GM18511 (cell line): Measurements from ENCODE around the gene SGCD.

Source experiments
- ATAC-seq: cut with Tn5 transposase; IDR thresholded peaks from one replicate; pipeline ENCODE4 v1.9.1; 2021; ENCODE audit warnings: mild to moderate bottlenecking, moderate library complexity; ENCODE audit not compliant: unreplicated experiment

The SGCD gene

GRCh38 chr5:156682971-156683370 lies 356.0 kb downstream of the SGCD start:
- ATAC-seq: no peak

GRCh38 chr5:156683509-156683908 lies 356.5 kb downstream of the SGCD start:
- no peak for ATAC-seq

- no peak for ATAC-seq
Measured at GRCh38 chr5:156684216-156684615, 357.3 kb downstream of the SGCD start.

GRCh38 chr5:156685481-156685880 lies 358.5 kb downstream of the SGCD start:
- no peak for ATAC-seq

- no peak for ATAC-seq
Measured at GRCh38 chr5:156686380-156686779, 359.4 kb downstream of the SGCD start.

- no peak for ATAC-seq
Measured at GRCh38 chr5:156686796-156687195, 359.8 kb downstream of the SGCD start.

GRCh38 chr5:156687514-156687913 lies 360.6 kb downstream of the SGCD start:
- ATAC-seq: no peak

GRCh38 chr5:156691572-156691971 lies 364.6 kb downstream of the SGCD start:
- ATAC-seq: no peak

- ATAC-seq: no peak
Measured at GRCh38 chr5:156693113-156693512, 366.1 kb downstream of the SGCD start.

GRCh38 chr5:156694598-156694997 lies 367.6 kb downstream of the SGCD start:
- no peak for ATAC-seq

- no peak for ATAC-seq
Measured at GRCh38 chr5:156695774-156696173, 368.8 kb downstream of the SGCD start.

- ATAC-seq: no peak
Measured at GRCh38 chr5:156698323-156698722, 371.4 kb downstream of the SGCD start.

- ATAC-seq: no peak
Measured at GRCh38 chr5:156699147-156699546, 372.2 kb downstream of the SGCD start.

GRCh38 chr5:156704139-156704538 lies 377.2 kb downstream of the SGCD start:
- no peak for ATAC-seq

- ATAC-seq: no peak
Measured at GRCh38 chr5:156706631-156707030, 379.7 kb downstream of the SGCD start.

- ATAC-seq: no peak
Measured at GRCh38 chr5:156707750-156708149, 380.8 kb downstream of the SGCD start.

GRCh38 chr5:156715287-156715686 lies 388.3 kb downstream of the SGCD start:
- ATAC-seq: no peak

- no peak for ATAC-seq
Measured at GRCh38 chr5:156716591-156717380, 389.8 kb downstream of the SGCD start.

GRCh38 chr5:156718985-156719384 lies 392.0 kb downstream of the SGCD start:
- ATAC-seq: no peak

GRCh38 chr5:156722358-156722757 lies 395.4 kb downstream of the SGCD start:
- ATAC-seq: no peak

- no peak for ATAC-seq
Measured at GRCh38 chr5:156735477-156735876, 408.5 kb downstream of the SGCD start.

GRCh38 chr5:156741516-156741915 lies 414.6 kb downstream of the SGCD start:
- no peak for ATAC-seq

GRCh38 chr5:156753846-156754245 lies 426.9 kb downstream of the SGCD start:
- no peak for ATAC-seq
